WERI-Rb-1 (cell line): ENCODE data around the gene SLC7A8.

ENCODE experiments used
- DNase-seq: peaks from one replicate; pipeline ENCODE4 v3.0.0-alpha.2; 2020
- H3K27ac ChIP-seq: fragments of 250-450 bp; sonication (Bioruptor Pico); 2 replicates; pipeline ENCODE4 v1.5.1; 2020; ENCODE audit warnings: mild to moderate bottlenecking, moderate library complexity
- H3K27me3 ChIP-seq: fragments of 250-450 bp; sonication (Bioruptor Pico); 2 replicates; pipeline ENCODE4 v1.5.1; 2021; ENCODE audit warnings: mild to moderate bottlenecking, low read depth, moderate library complexity; ENCODE audit not compliant: insufficient read depth, severe bottlenecking
- H3K36me3 ChIP-seq: fragments of 250-450 bp; sonication (Bioruptor Pico); 2 replicates; pipeline ENCODE4 v1.5.1; 2020; ENCODE audit warnings: mild to moderate bottlenecking, moderate library complexity
- H3K4me3 ChIP-seq: 2 replicates; pipeline ENCODE4 v1.5.1; 2011; ENCODE audit warnings: low read depth, mild to moderate bottlenecking, control low read depth, low read length
- H3K9me3 ChIP-seq: fragments of 250-450 bp; sonication (Bioruptor Pico); 2 replicates; pipeline ENCODE4 v1.5.1; 2021; ENCODE audit warnings: mild to moderate bottlenecking, moderate library complexity; ENCODE audit not compliant: severe bottlenecking
- TF ChIP-seq, protein P1 (sequence below): IDR thresholded peaks from 2 replicates; pipeline ENCODE4 v1.5.1; 2011; ENCODE audit warnings: low read depth, mild to moderate bottlenecking, control low read depth, inconsistent platforms, low read length

Gene SLC7A8

DNA sequence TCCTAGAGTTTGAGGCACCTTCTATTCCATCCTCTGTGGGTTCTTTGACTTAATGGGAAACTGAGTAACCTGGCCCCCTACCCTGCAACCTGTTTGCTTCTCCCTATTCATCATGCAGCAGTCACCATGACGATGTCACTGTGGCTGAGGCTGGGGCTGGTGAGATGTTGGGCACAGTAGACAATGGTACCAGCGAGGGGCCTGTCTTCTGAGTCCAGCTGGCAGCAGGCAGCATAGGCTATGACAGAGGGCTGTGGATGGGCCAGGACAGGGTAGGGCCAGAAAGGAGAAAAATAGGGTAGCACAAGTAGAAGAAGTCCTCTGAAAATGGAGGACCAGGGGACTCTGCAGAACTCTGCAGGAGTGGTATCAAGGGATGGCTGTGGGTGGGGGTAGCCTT, 80.7 kb downstream of the SLC7A8 start:
- TF ChIP-seq, protein P1, sequence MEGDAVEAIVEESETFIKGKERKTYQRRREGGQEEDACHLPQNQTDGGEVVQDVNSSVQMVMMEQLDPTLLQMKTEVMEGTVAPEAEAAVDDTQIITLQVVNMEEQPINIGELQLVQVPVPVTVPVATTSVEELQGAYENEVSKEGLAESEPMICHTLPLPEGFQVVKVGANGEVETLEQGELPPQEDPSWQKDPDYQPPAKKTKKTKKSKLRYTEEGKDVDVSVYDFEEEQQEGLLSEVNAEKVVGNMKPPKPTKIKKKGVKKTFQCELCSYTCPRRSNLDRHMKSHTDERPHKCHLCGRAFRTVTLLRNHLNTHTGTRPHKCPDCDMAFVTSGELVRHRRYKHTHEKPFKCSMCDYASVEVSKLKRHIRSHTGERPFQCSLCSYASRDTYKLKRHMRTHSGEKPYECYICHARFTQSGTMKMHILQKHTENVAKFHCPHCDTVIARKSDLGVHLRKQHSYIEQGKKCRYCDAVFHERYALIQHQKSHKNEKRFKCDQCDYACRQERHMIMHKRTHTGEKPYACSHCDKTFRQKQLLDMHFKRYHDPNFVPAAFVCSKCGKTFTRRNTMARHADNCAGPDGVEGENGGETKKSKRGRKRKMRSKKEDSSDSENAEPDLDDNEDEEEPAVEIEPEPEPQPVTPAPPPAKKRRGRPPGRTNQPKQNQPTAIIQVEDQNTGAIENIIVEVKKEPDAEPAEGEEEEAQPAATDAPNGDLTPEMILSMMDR = no peak
- Histone ChIP-seq H3K9me3 (no peaks in the 10 kb centered on the region), H3K4me3 (no peak overlapping the region), H3K36me3 (peaks cover 11% of the 10 kb centered on the region), H3K27me3 (no peaks in the 10 kb centered on the region), H3K27ac (no peak overlapping the region)
- DNase-seq = no peak

DNA sequence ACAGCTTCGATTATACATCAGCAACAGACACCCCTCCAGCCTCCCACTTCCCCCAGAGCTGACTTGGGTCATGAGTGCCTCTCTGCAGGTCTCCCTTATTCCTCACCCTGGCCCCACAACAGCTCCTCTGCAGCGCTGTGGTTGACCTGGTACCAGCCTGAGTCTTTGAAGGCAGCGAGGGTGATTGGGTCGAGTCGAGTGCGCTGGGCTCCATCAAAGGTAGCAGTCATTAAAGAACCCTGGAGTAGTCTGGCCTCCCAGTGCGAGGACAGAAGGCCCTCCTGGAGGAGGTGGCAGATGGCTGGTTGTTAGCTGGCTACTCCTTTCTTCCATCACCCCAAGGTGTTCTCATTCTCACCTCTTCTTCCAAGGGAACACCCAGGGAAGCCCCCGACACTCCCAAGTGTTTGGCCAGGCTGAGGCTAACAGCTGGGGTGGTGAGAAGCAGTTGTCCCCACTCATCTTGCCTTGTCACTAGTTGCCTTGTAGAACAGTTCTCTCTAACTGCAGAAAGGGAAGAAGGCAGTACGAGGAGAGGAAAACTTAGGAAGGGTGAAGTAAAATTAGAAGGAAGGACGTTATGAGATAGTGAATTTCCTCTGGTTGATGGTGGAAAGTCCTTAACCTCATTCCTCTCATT, 81.4 kb downstream of the SLC7A8 start:
- Histone ChIP-seq H3K27ac (0 out of 2 replicates have a peak overlapping the region, but pooled peaks have one; percentile 47), H3K4me3 (no peak overlapping the region), H3K36me3 (peaks cover 17% of the 10 kb centered on the region), H3K27me3 (no peaks in the 10 kb centered on the region), H3K9me3 (no peaks in the 10 kb centered on the region)
- no peak for DNase-seq
- TF ChIP-seq, protein P1 = no peak

DNA sequence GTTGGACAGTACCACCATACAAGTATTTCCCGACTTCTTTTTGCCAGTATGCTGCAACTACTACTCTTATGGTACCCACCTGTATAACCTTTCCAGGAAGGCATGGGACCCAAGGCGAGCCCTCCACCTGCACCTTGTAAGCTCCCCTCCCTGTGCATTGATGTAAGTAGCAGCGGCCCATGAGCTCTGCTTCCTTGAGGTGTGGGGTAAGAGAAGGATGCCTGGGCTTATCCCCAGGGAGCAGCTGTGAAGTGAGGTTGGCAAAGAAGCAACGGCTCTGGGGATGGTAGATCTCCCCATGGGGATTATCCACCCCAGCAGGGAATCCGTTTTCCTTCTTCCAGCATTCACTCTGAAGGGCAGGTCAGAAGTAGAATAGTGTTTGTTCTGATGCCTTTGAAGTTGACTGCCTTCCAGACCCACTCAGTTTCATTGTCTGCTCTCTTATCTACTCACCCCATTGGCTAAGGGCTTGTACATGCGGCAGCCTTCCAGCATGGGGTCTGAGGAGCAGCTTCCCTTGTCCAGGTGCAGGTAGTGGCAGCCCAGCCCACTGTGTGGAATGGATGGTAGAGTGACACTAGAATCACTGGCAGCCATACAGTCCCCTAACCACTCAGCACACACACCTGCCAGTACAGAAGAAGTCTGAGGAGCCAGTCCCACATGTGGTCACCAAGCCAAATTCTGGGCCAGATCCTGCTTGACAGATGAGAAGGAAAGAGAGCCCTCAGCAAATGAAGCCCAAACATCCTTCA, 82.1 kb downstream of the SLC7A8 start:
- Histone ChIP-seq H3K9me3 (no peaks in the 10 kb centered on the region), H3K4me3 (no peak overlapping the region), H3K27ac (peak overlapping the region; percentile 47; the same call in 1 of the 2 replicates), H3K27me3 (no peaks in the 10 kb centered on the region), H3K36me3 (peaks cover 19% of the 10 kb centered on the region)
- TF ChIP-seq, protein P1 = no peak
- DNase-seq = peak; percentile 83

DNA sequence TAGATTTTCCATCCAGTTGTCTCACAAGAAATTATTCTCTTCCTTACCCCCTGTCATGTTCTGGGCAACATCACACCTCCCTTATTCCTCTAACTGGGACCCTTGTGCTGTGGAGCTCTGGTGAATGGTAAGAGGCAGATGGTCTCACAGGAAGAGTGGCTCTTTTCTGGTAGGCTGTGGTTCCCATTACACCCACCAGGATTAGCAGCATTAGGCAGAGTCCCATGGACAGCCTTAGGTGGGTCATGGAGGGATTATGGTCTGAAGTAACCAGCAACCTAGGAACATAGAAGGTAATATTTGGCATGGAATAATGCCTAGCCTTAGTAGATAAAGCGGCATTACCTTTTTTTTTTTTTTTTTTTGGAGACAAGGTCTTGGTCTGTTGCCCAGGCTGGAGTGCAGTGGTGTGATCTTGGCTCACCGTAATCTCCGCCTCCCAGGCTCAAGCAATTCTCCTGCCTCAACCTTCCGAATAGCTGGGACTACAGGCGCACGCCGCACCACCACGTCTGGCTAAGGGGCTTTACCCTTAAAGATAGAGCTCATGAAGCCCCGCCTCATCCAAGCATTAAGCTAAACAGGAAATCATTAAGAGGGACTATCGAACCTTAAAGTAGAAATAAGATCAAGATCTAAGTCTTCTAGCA, 84.1 kb downstream of the SLC7A8 start:
- H3K27me3 ChIP-seq = no peaks in the 10 kb centered on the region
- H3K36me3 ChIP-seq = peaks cover 23% of the 10 kb centered on the region
- peak; percentile 57 for DNase-seq
- no peak overlapping the region for H3K4me3 ChIP-seq
- peak overlapping the region; percentile 17 for H3K27ac ChIP-seq
- TF ChIP-seq, protein P1 = no peak
- no peaks in the 10 kb centered on the region for H3K9me3 ChIP-seq

DNA sequence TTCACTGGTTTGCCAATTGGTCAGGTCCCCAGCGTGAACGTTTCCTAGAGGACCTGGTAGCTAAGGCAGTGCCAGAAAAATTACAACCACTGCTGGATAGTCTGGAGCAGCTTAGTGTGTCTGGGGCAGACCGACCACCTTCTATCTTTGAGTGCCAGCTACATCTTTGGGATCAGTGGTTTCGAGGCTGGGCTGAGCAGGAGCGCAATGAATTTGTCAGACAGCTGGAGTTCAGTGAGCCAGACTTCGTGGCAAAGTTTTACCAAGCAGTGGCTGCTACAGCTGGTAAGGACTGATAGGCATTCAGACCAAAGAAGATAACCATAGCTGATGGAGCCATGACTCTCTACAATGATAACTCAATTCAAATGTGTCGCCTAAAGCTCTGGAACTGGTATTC, 85.7 kb downstream of the SLC7A8 start:
- DNase-seq = no peak
- H3K27ac ChIP-seq = no peak overlapping the region
- TF ChIP-seq, protein P1 = no peak
- H3K27me3 ChIP-seq = no peaks in the 10 kb centered on the region
- H3K4me3 ChIP-seq = no peak overlapping the region
- H3K36me3 ChIP-seq = peaks cover 31% of the 10 kb centered on the region
- H3K9me3 ChIP-seq = no peaks in the 10 kb centered on the region
